ENCODE results near the gene PTMA.

- no peak for TF ChIP-seq POLR2AphosphoS5 (IDR thresholded peaks at IDR 0.05; ENCODE audit: low read depth, low read length)
- TF ChIP-seq FOXP2 (optimal IDR thresholded peaks at IDR 0.05; ENCODE audit: borderline replicate concordance, extremely low read depth, extremely low read length, insufficient read depth), result no peak
These were observed 12.3 kb upstream of the PTMA start for GRCh38 chr2:231696004-231696367.
